Subcutaneous adipose tissue (tissue), 4 donors: ENCODE data around the gene LAMA3. TPM values are rescaled to one million over a fixed set of nuclear protein-coding genes. Genes with fewer than 3 reads are reported as not detected.

Experiments
- total RNA-seq, 4 donors: library from RNA; depleted of rRNA; stranded (reverse); fragments of >200 nt; gene quantifications; one replicate each; pipeline ENCODE4 v1.1.0, GENCODE V29; 2016
- TF ChIP-seq, protein P1 (sequence below): fragments of 450-650 bp; IDR thresholded peaks from one replicate; pipeline ENCODE4 v1.5.1; 2016; ENCODE audit warnings: low read depth, mild to moderate bottlenecking, control low read depth, antibody characterized with exemption, moderate library complexity

Gene LAMA3
- total RNA-seq, 4 donors from 2014 or later, result 23.3 to 34.9 (median 28.4) TPM

GRCh38 chr18:23958036-23958435 is 268.8 kb downstream of the LAMA3 start:
- TF ChIP-seq, protein P1, sequence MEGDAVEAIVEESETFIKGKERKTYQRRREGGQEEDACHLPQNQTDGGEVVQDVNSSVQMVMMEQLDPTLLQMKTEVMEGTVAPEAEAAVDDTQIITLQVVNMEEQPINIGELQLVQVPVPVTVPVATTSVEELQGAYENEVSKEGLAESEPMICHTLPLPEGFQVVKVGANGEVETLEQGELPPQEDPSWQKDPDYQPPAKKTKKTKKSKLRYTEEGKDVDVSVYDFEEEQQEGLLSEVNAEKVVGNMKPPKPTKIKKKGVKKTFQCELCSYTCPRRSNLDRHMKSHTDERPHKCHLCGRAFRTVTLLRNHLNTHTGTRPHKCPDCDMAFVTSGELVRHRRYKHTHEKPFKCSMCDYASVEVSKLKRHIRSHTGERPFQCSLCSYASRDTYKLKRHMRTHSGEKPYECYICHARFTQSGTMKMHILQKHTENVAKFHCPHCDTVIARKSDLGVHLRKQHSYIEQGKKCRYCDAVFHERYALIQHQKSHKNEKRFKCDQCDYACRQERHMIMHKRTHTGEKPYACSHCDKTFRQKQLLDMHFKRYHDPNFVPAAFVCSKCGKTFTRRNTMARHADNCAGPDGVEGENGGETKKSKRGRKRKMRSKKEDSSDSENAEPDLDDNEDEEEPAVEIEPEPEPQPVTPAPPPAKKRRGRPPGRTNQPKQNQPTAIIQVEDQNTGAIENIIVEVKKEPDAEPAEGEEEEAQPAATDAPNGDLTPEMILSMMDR, result no peak

DNA sequence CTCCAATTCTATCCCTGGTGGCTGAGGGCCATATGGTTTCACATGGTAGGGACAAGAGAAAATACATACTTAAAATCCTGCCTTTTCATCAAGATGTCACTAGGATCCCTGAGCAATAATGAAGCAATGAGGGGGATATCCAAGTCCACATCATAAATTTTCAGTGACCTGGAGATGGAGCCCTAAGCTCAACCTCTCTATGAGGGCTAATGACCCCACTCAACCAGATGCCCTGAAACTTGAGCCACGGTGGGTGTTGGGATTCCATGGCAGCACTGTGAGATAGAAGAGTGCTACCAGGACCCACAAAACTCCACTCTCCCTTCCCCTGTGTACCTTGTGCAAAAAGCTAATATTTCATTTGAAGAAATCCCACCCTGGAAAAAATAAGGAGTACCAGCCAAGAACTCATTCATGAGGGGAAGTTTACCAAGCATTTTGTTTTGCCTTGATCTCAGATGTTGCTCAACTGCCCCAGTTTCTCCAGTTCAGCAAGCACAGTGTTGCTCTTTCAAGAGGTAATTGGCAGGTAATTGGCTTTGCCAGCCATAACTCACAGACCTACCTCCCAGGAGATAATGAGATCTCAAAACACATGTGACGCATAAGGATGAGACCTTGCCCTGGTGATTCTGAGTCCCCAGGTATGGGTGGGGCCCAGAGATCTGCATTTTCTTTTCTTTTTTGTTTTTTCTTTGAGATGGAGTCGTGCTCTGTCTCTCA is 274.4 kb downstream of the LAMA3 start:
- TF ChIP-seq, protein P1, result no peak

DNA sequence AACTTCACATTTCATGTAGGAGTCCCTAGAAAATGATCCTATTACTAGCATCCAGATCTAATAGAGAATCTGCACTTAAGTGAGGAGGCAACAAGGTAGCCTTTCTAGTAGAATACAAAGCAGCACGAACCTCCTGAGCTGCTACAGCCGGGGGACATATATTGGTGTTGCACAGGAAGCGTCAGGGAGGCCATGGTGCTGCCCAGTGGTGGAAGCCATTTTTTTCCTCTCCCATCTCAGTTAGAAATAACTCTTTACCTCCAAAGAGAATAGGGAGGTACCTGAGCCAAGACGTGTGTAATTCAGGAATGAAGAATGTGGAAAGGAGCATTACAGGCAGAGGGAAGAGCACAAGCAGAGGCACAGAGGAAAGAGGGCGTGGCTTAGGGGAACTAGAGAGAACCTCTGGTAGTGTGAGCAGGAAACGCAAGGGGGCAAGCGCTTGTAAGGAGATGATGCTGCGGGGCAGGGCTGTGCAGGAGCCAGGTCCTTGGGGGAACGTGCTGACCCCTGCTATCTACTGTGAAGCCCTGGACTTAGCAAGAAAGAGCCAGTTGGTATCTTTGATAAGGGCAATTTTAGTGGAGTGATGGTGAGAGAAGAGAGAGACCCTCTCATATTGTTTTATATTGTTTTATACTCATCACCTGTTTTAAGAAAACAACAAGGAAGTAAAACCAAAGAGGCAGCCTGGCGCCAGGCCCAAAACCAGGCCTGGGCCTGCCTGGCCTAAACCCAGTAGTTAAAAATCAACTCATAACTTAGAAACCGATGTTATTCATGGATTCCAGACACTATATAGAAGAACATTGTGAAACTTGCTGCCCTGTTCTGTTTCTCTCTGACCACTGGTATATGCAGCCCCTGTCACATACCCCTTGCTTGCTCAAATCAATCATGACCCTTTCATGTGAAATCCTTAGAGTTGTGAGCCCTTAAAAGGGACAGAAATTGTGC is 275.3 kb downstream of the LAMA3 start:
- TF ChIP-seq, protein P1, result no peak

DNA sequence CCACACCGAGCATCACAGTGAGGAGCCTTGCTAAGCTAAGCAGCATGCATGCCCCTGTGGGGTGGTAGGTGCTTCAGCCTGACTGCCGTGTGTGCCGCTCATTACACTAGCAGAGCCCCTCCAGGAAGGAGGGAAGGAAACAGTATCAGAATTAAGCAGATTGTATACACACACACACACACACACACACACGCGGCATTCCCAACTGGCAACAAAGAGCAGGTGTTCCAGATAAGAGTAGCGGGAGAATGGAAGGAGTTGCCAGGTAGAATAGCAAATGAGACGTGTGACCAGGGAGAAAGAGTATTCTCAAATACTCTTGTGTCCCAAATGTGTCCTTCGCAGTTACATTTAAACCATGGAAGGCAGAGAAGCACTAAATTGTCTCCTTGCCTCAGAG is 277.7 kb downstream of the LAMA3 start:
- TF ChIP-seq, protein P1, result no peak

DNA sequence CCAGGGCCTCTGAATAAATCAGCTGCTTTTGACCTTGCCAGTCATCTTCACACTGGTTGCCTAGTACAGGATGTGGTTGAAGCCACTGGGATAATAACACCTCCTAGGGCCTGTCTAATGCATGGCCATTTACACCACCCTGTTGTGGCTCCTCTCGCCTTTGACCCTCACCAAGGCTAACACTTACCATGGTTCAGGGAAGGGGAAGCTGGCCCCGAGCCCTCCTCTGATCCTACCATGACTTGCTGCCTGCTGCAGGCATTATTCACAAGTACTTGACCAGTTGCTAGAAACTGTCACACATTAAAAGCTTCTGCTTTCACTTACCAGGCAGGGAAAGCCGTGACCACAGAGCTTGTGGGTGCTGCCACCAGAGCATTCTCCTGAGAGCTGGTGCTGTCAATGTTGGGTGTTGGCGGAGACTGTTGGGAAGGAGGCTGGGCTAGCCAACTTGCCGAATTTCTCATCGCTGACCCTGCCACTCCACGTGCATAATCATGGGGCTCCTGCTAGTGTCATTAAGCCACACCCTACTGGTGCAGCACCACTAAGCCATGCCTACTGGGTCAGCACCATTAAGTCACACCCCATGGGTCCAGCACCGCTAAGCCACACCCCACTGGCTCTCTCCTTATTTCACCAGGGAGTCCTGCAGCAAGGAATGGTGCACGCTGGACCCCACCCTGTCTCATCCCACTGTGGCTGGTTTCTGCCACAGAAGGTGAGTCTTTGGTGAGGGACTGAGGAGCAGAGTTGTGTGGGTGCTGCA is 278.3 kb downstream of the LAMA3 start:
- TF ChIP-seq, protein P1, result no peak

DNA sequence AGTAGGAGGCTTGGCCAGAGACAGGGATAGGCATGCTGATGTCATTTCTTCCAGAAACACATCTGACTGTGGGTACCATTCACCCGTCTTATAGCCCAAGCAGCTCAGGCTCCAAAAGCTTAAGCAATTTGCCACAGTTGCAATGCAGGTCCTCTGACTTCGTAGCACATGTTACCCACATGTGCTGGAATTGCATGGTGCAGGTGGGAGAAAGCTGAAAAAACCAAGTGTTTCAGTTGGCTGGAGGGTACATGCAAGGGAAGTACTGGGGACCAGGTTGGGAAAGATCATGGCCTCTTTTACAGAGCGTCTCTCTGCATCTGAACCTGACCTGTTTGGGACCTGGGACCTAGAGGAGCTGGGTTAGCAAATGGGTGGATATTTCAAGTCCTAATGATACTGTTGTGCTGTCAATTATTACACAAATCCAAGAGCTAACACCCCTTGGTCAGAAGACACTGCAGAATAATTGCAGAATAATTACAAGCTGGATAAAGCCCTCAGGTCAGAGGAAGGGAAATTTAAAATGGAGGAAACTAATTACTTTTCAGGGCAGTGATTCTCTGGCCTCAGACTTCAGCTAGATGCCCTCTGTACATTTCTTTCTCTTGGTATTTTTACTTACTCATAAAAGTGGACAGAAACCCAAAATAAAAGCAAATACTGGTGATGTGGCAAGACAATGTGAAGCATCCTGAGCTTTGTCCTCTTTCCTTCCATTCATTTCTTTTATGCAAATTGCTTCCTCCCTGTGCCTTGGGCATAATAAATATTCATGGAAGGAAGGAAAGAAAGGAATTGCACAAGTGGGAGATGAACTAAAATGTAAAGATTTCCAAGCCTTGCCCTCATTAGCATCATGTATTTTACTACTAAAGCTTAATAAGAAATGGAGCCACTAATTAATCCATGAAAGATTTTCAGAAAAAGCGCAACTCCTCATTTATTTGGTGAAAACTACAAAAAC is 279.7 kb downstream of the LAMA3 start:
- TF ChIP-seq, protein P1, result no peak
